Measurements from ENCODE around the gene GDF15. TPM values are rescaled to one million over a fixed set of nuclear protein-coding genes. Genes with fewer than 3 reads are reported as not detected.
A peak's percentile ranks its signal among the peaks of the same experiment; 100 is the strongest.

GDF15 gene
- total and polyA plus RNA-seq, 2 donors (not counting 1 experiment from before 2014, with no cell fraction given), result 0.19 TPM; not detected in 1

- no peak overlapping the region for H3K27ac ChIP-seq (ENCODE audit: low read length in 2 of 2)
These were observed 50.9 kb downstream of the GDF15 start for GRCh38 chr19:18436671-18437490.

More at GRCh38 chr19:18436671-18437490, 50.9 kb downstream of the GDF15 start:
- peak overlapping the region; percentile 78 for H3K27ac Mint-ChIP-seq
- intact Hi-C loops (cut with micrococcal nuclease), result loop anchor here (1.0 kb wide), 1 partner anchor 8 kb away; no protein-coding TSS in a partner anchor
- 23% methylated on average over 60 of the region's 67 CpGs for WGBS (ENCODE audit: insufficient coverage)
- H3K9me3 Mint-ChIP-seq (ENCODE audit: insufficient read depth), result no peaks in the 10 kb centered on the region
- H3K4me1 Mint-ChIP-seq, result peaks cover 34% of the 10 kb centered on the region
- peak; percentile 69 for ATAC-seq (ENCODE audit: low read depth)
- peaks cover 22 to 47% of the 10 kb centered on the region in 2 donors for H3K4me1 ChIP-seq (ENCODE audit: control insufficient read depth in 2 of 2, insufficient read depth in 2 of 2, low read length in 2 of 2)
- peak; percentile 87 for DNase-seq
- H3K9me3 ChIP-seq (ENCODE audit: control extremely low read depth in 1 of 3, control insufficient read depth in 2 of 3, insufficient read depth in 1 of 3, low read length in 2 of 3), result no peaks in the 10 kb centered on the region
- no peaks in the 10 kb centered on the region for H3K27me3 Mint-ChIP-seq
- TF ChIP-seq, protein P1, sequence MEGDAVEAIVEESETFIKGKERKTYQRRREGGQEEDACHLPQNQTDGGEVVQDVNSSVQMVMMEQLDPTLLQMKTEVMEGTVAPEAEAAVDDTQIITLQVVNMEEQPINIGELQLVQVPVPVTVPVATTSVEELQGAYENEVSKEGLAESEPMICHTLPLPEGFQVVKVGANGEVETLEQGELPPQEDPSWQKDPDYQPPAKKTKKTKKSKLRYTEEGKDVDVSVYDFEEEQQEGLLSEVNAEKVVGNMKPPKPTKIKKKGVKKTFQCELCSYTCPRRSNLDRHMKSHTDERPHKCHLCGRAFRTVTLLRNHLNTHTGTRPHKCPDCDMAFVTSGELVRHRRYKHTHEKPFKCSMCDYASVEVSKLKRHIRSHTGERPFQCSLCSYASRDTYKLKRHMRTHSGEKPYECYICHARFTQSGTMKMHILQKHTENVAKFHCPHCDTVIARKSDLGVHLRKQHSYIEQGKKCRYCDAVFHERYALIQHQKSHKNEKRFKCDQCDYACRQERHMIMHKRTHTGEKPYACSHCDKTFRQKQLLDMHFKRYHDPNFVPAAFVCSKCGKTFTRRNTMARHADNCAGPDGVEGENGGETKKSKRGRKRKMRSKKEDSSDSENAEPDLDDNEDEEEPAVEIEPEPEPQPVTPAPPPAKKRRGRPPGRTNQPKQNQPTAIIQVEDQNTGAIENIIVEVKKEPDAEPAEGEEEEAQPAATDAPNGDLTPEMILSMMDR (IDR thresholded peaks at IDR 0.05), result peak; percentile 34
- TF ChIP-seq EZH2 (IDR thresholded peaks at IDR 0.05; ENCODE audit: borderline replicate concordance, insufficient read depth, low read depth, low read length, poor library complexity, severe bottlenecking), result no peak
- H3K4me3 Mint-ChIP-seq, result peak overlapping the region; percentile 84
- H3K27me3 ChIP-seq (replicated peaks in 1 of 4; ENCODE audit: control extremely low read depth in 1 of 4, control insufficient read depth in 3 of 4, insufficient read depth in 4 of 4, low read length in 3 of 4), result no peaks in the 10 kb centered on the region
- peak overlapping the region; percentile 68 for H2AFZ ChIP-seq (ENCODE audit: insufficient read depth, low read depth, low read length, poor library complexity, severe bottlenecking)
- H3K9ac ChIP-seq (ENCODE audit: low read length), result peak overlapping the region; percentile 59
- ChIA-PET POLR2A (no interaction called here), CTCF (interaction anchor here (0.6 to 1.0 kb wide), 2 partner anchors 18 to 108 kb away, joined by 3 read pairs; partner anchors contain the start of gene SSBP4)
- peak overlapping the region in 4 of 5 experiments; percentile 55 to 62 (median 60) for H3K4me3 ChIP-seq (ENCODE audit: control extremely low read depth in 1 of 5, extremely low read depth in 1 of 5, insufficient read depth in 1 of 5, low read depth in 2 of 5, low read length in 4 of 5)
- peaks cover 5% of the 10 kb centered on the region for H3K79me2 ChIP-seq (ENCODE audit: control insufficient read depth, insufficient read depth, low read length)
- H3K4me2 ChIP-seq (replicated peaks; ENCODE audit: low read depth, low read length, poor library complexity, severe bottlenecking), result peak overlapping the region; percentile 90
- peaks cover 28% of the 10 kb centered on the region for H4K20me1 ChIP-seq (ENCODE audit: control insufficient read depth, insufficient read depth, low read length, poor library complexity, severe bottlenecking)
- H3K36me3 ChIP-seq (replicated peaks in 1 of 2; ENCODE audit: control extremely low read depth in 1 of 2, control insufficient read depth in 1 of 2, extremely low read depth in 1 of 2, insufficient read depth in 2 of 2, low read length in 1 of 2), result no peaks in the 10 kb centered on the region
